DMS 273 treated with DMSO at 0.1 percent for 48 hours (cell line): ENCODE measurements around the gene FAM117B.

ENCODE experiments used
- DNase-seq: peaks from one replicate; lab custom pipeline; 2025; lab: John Stamatoyannopoulos, UW

FAM117B gene

GRCh38 chr2:202815548-202816360 is 181.0 kb downstream of the FAM117B start:
- no peak for DNase-seq

- DNase-seq = no peak
Measured at GRCh38 chr2:202817771-202818170, 183.0 kb downstream of the FAM117B start.

DNA sequence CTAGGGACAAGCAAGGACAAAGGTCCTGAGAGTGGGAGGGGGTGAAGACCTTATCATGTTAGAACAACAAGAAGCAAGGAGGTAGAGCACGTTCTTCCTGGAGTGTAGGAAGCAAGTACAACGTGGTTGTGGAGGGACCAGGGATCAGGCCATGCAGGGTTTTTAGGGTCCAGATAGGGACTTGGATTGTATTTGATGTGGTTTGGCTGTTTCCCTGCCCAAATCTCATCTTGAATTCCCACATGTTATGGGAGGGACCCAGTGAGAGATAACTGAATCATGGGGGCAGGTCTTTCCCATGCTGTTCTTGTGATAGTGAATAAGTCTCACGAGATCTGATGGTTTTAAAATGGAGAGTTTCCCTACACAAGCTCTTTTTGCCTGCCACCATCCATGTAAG is 183.6 kb downstream of the FAM117B start:
- DNase-seq = no peak
